HCT116 (cell line): ENCODE data around the gene SPI1. TPM values are rescaled to one million over a fixed set of nuclear protein-coding genes. Genes with fewer than 3 reads are reported as not detected.

ENCODE experiments used
- ATAC-seq: fragments of 200-7000 bp; cut with Tn5 transposase; 2 replicates; pipeline ENCODE4 v1.9.1; 2020; ENCODE audit warnings: mild to moderate bottlenecking, moderate library complexity
- BruUV-seq: library from RNA; stranded (reverse); fragments of 400-500 nt; replicated peaks from 2 replicates; lab custom pipeline; 2021; lab: Mats Ljungman, UMichigan
- CTCF ChIA-PET: fragments of 300-600 bp; sonication (Branson Sonifier 250); formaldehyde crosslinking; loops from one replicate; lab custom pipeline; 2021; ENCODE audit warnings: antibody characterized with exemption; lab: Charles Lee
- POLR2A ChIA-PET: fragments of 300-600, 350-600 bp; sonication (Branson Sonifier 250); formaldehyde crosslinking; loops from one replicate; lab custom pipeline; 2021; ENCODE audit warnings: antibody characterized with exemption; lab: Charles Lee
- RAD21 ChIA-PET, 2 experiments: fragments of 300-600 bp; sonication (Branson Sonifier 250); formaldehyde crosslinking; loops; one replicate each; lab custom pipeline; 2023; ENCODE audit warnings: low total read pairs in 2 of 2; ENCODE audit not compliant: uncharacterized antibody in 2 of 2, unreplicated experiment in 2 of 2, low non-redundant PET in 1 of 2; lab: Charles Lee
- DNase-seq: peaks from one replicate; pipeline ENCODE4 v3.0.0-alpha.2; 2010; ENCODE audit warnings: low read depth, low spot score
- H2AFZ ChIP-seq: fragments of 200-600 bp; shearing (Covaris generic), sonication (generic); 2 replicates; pipeline ENCODE4 v1.6.1; 2017; ENCODE audit warnings: low read depth, mixed run types, mixed read lengths, antibody characterized with exemption, low read length; ENCODE audit not compliant: poor library complexity, severe bottlenecking
- H3K27ac ChIP-seq: 2 replicates; pipeline ENCODE4 v1.5.1; 2012; ENCODE audit warnings: low read depth, low read length
- H3K27me3 ChIP-seq: fragments of 200-600 bp; sonication (generic); 2 replicates; pipeline ENCODE4 v1.6.1; 2016; ENCODE audit warnings: mixed run types, low read length, mixed read lengths; ENCODE audit not compliant: insufficient read depth
- H3K36me3 ChIP-seq, 2 experiments: fragments of 200-500 bp in 1 of 2; fragments of 200-600 bp in 1 of 2; sonication (Bioruptor generic) in 1 of 2; sonication (generic) in 1 of 2; 2 replicates each; pipeline versions ENCODE4 v1.5.1 to v1.6.1; 2014 to 2016; ENCODE audit warnings: low read length in 2 of 2, inconsistent platforms in 1 of 2, mixed read lengths in 1 of 2, mixed run types in 1 of 2; ENCODE audit not compliant: insufficient read depth in 2 of 2, control insufficient read depth in 1 of 2
- H3K4me1 ChIP-seq, 2 experiments: fragments of 200-600 bp in 1 of 2; sonication (generic) in 1 of 2; 2 replicates each; pipeline versions ENCODE4 v1.5.1 to v1.6.1; 2012 to 2017; ENCODE audit warnings: low read length in 2 of 2, inconsistent platforms in 1 of 2, mild to moderate bottlenecking in 1 of 2, mixed read lengths in 1 of 2, mixed run types in 1 of 2, moderate library complexity in 1 of 2; ENCODE audit not compliant: insufficient read depth in 2 of 2, control insufficient read depth in 1 of 2
- H3K4me2 ChIP-seq: fragments of 200-600 bp; sonication (generic); 2 replicates; pipeline ENCODE4 v1.6.1; 2017; ENCODE audit warnings: mixed run types, low read length, mixed read lengths
- H3K4me3 ChIP-seq, 2 experiments: fragments of 200-600 bp in 1 of 2; sonication (generic) in 1 of 2; replicated peaks in 1 of 2; 2 replicates each; pipeline ENCODE4 v1.5.1; 2011 to 2016; ENCODE audit warnings: low read length in 2 of 2, control low read depth in 1 of 2, low read depth in 1 of 2, mild to moderate bottlenecking in 1 of 2, mixed read lengths in 1 of 2, mixed run types in 1 of 2
- H3K79me2 ChIP-seq: fragments of 200-600 bp; sonication (generic); 2 replicates; pipeline ENCODE4 v1.6.1; 2017; ENCODE audit warnings: mild to moderate bottlenecking, mixed run types, low read length, moderate library complexity, mixed read lengths; ENCODE audit not compliant: insufficient read depth
- H3K9ac ChIP-seq: fragments of 200-600 bp; sonication (generic); 2 replicates; pipeline ENCODE4 v1.6.1; 2016; ENCODE audit warnings: low read length, mixed read lengths
- H3K9me2 ChIP-seq: fragments of 200-600 bp; sonication (generic), shearing (Covaris generic); 2 replicates; pipeline ENCODE4 v1.6.1; 2017; ENCODE audit warnings: mixed run types, mild to moderate bottlenecking, moderate library complexity; ENCODE audit not compliant: insufficient read depth
- H3K9me3 ChIP-seq, 2 experiments: fragments of 200-500 bp in 1 of 2; fragments of 200-600 bp in 1 of 2; sonication (Bioruptor generic) in 1 of 2; sonication (generic) in 1 of 2; 2 replicates each; pipeline ENCODE4 v1.6.1; 2014 to 2017; ENCODE audit warnings: low read length in 2 of 2, mixed read lengths in 2 of 2, inconsistent platforms in 1 of 2, low read depth in 1 of 2, mild to moderate bottlenecking in 1 of 2, mixed run types in 1 of 2, moderate library complexity in 1 of 2; ENCODE audit not compliant: control insufficient read depth in 1 of 2, insufficient read depth in 1 of 2
- H4K20me1 ChIP-seq: fragments of 200-600 bp; sonication (generic), shearing (Covaris generic); 2 replicates; pipeline ENCODE4 v1.6.1; 2017; ENCODE audit warnings: mixed run types, mild to moderate bottlenecking, moderate library complexity; ENCODE audit not compliant: insufficient read depth
- CBX3 ChIP-seq: IDR thresholded peaks from 2 replicates; pipeline ENCODE4 v1.6.1; 2012; ENCODE audit warnings: low read depth
- EGR1 ChIP-seq: IDR thresholded peaks from 2 replicates; pipeline ENCODE4 v1.6.1; 2012; ENCODE audit warnings: low read depth
- YY1 ChIP-seq: IDR thresholded peaks from 2 replicates; pipeline ENCODE4 v1.6.1; 2011; ENCODE audit warnings: low read length, low read depth, moderate library complexity, mild to moderate bottlenecking; ENCODE audit not compliant: insufficient replicate concordance; ENCODE audit errors: extremely low read depth
- ZFX ChIP-seq: fragments of 450-650 bp; IDR thresholded peaks from 2 replicates; pipeline ENCODE4 v1.6.1; 2017
- ZNF274 ChIP-seq: fragments of 200-500 bp; sonication (Bioruptor generic); IDR thresholded peaks from 2 replicates; pipeline ENCODE4 v1.6.1; 2014; ENCODE audit warnings: mild to moderate bottlenecking, low read depth, low read length, inconsistent platforms
- intact Hi-C: fragments of 100-400 bp; cut with micrococcal nuclease; formaldehyde crosslinking; loops from 2 replicates; pipeline ENCODE4 v1.10.0; 2022
- total RNA-seq: library from RNA; stranded (reverse); gene quantifications from one replicate; pipeline ENCODE4 v1.2.1, GENCODE V29; 2021; ENCODE audit not compliant: unreplicated experiment
- TF ChIP-seq, protein P1 (sequence below): IDR thresholded peaks from 2 replicates; pipeline ENCODE4 v1.6.1; 2012
- TF ChIP-seq, protein P2 (sequence below): IDR thresholded peaks from 2 replicates; pipeline ENCODE4 v1.6.1; 2011; ENCODE audit warnings: mild to moderate bottlenecking, low read length, moderate library complexity; ENCODE audit not compliant: insufficient replicate concordance; ENCODE audit errors: extremely low read depth
- TF ChIP-seq, protein P3 (sequence below): IDR thresholded peaks from 2 replicates; pipeline ENCODE4 v1.6.1; 2012; ENCODE audit warnings: low read depth

SPI1 gene
- total RNA-seq, 1 experiment from 2014 or later, result 0.32 TPM

DNA sequence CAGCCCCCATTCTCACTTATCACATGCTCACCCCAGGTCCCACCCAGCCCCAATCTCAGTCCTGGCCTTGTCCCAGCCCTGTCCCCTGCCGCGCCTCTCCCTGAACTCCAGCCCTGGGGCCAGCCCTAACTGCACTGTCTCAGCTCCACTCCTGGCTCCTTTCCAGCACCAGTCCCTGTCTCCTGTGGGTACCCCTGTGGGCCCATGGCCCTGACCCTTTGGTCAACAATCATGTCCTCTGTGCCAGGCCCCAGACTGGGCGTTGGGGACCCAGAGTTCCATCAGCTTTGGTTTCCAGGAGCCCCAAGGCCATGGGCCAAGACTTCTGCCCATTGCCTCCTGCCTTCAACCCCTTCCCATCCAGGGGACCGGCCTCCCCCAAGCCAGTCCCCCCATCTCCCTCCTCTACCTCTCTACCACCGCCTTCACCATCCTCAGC, 757 bp downstream of the SPI1 start:
- ChIA-PET POLR2A (interaction anchor here (1.2 kb wide), 1 partner anchor 35 kb away, joined by 3 read pairs; no protein-coding TSS in a partner anchor), RAD21 (no interaction called here), CTCF (no interaction called here)
- no peaks in the 10 kb centered on the region for H3K9me3 ChIP-seq
- no peak overlapping the region for H3K4me2 ChIP-seq
- H2AFZ ChIP-seq, result no peak overlapping the region
- H4K20me1 ChIP-seq, result no peaks in the 10 kb centered on the region
- no peaks in the 10 kb centered on the region for H3K27me3 ChIP-seq
- H3K4me3 ChIP-seq, result no peak overlapping the region
- intact Hi-C loops, result no loop called here
- no peak for ATAC-seq
- no TSS peak for BruUV-seq
- H3K79me2 ChIP-seq, result no peaks in the 10 kb centered on the region
- no peaks in the 10 kb centered on the region for H3K9me2 ChIP-seq
- H3K36me3 ChIP-seq, result no peaks in the 10 kb centered on the region
- DNase-seq, result no peak
- H3K4me1 ChIP-seq, result peaks cover 11 to 29% of the 10 kb centered on the region in 2 experiments; a peak in 3 of 4 replicates
- no peak overlapping the region for H3K9ac ChIP-seq
- no peak overlapping the region; the same call in 1 of the 2 replicates for H3K27ac ChIP-seq
- no peak for TF ChIP-seq EGR1
- TF ChIP-seq, protein P1, sequence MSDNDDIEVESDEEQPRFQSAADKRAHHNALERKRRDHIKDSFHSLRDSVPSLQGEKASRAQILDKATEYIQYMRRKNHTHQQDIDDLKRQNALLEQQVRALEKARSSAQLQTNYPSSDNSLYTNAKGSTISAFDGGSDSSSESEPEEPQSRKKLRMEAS, result no peak
- TF ChIP-seq ZNF274, result no peak
- TF ChIP-seq, protein P2, sequence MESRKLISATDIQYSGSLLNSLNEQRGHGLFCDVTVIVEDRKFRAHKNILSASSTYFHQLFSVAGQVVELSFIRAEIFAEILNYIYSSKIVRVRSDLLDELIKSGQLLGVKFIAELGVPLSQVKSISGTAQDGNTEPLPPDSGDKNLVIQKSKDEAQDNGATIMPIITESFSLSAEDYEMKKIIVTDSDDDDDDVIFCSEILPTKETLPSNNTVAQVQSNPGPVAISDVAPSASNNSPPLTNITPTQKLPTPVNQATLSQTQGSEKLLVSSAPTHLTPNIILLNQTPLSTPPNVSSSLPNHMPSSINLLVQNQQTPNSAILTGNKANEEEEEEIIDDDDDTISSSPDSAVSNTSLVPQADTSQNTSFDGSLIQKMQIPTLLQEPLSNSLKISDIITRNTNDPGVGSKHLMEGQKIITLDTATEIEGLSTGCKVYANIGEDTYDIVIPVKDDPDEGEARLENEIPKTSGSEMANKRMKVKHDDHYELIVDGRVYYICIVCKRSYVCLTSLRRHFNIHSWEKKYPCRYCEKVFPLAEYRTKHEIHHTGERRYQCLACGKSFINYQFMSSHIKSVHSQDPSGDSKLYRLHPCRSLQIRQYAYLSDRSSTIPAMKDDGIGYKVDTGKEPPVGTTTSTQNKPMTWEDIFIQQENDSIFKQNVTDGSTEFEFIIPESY, result no peak
- no peak for TF ChIP-seq CBX3
- TF ChIP-seq YY1, result no peak
- TF ChIP-seq, protein P3, sequence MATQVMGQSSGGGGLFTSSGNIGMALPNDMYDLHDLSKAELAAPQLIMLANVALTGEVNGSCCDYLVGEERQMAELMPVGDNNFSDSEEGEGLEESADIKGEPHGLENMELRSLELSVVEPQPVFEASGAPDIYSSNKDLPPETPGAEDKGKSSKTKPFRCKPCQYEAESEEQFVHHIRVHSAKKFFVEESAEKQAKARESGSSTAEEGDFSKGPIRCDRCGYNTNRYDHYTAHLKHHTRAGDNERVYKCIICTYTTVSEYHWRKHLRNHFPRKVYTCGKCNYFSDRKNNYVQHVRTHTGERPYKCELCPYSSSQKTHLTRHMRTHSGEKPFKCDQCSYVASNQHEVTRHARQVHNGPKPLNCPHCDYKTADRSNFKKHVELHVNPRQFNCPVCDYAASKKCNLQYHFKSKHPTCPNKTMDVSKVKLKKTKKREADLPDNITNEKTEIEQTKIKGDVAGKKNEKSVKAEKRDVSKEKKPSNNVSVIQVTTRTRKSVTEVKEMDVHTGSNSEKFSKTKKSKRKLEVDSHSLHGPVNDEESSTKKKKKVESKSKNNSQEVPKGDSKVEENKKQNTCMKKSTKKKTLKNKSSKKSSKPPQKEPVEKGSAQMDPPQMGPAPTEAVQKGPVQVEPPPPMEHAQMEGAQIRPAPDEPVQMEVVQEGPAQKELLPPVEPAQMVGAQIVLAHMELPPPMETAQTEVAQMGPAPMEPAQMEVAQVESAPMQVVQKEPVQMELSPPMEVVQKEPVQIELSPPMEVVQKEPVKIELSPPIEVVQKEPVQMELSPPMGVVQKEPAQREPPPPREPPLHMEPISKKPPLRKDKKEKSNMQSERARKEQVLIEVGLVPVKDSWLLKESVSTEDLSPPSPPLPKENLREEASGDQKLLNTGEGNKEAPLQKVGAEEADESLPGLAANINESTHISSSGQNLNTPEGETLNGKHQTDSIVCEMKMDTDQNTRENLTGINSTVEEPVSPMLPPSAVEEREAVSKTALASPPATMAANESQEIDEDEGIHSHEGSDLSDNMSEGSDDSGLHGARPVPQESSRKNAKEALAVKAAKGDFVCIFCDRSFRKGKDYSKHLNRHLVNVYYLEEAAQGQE, result no peak
- TF ChIP-seq ZFX, result no peak
